ENCODE data around the gene LAMC3.

The LAMC3 gene

GRCh38 chr9:130963337-130963908 is 45.6 kb upstream of the LAMC3 start:
- no peak for DNase-seq (ENCODE audit: extremely low spot score)
- POLR2A ChIA-PET: interaction anchor here (0.6 kb wide), 1 partner anchor 15 kb away, joined by 3 read pairs; no protein-coding TSS in a partner anchor
- no peak for TF ChIP-seq ZNF384 (IDR thresholded peaks at IDR 0.05)
- TF ChIP-seq NFRKB (IDR thresholded peaks at IDR 0.05): no peak
- TF ChIP-seq SP1 (IDR thresholded peaks at IDR 0.05): no peak
- no peak for TF ChIP-seq PKNOX1 (IDR thresholded peaks at IDR 0.05)
- TF ChIP-seq LEF1 (IDR thresholded peaks at IDR 0.05; ENCODE audit: borderline replicate concordance): no peak
- no peak for TF ChIP-seq FOXM1 (IDR thresholded peaks at IDR 0.05; ENCODE audit: borderline replicate concordance)
- no peak for TF ChIP-seq HDGF (IDR thresholded peaks at IDR 0.05; ENCODE audit: borderline replicate concordance)
- no peak for TF ChIP-seq FOXA1 (IDR thresholded peaks at IDR 0.05)
- TF ChIP-seq BHLHE40 (IDR thresholded peaks at IDR 0.05; ENCODE audit: borderline replicate concordance): no peak
- TF ChIP-seq ARNT (IDR thresholded peaks at IDR 0.05): no peak
- CTCF ChIA-PET: no interaction called here

GRCh38 chr9:130963916-130964315 is 45.1 kb upstream of the LAMC3 start:
- POLR2A ChIA-PET: interaction anchor here (0.6 kb wide), 1 partner anchor 14 kb away, joined by 3 read pairs; no protein-coding TSS in a partner anchor

DNA sequence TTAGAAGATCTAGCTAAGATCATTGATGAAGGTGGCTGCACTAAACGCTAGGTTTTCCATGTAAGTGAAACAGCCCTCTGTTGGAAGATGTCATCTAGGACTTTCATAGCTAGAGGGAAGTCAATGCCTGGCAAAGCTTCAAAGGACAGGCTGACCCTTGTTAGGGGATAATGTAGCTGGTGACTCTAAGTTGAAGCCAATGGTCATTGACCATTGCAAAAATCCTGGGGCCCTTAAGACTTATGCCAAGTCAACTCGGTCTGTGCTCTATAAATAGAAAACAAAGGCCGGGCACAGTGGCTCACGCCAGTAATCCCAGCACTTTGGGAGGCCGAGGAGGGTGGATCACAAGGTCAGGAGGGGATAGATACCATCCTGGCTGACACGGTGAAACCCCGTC is 43.3 kb upstream of the LAMC3 start:
- TF ChIP-seq FOXK2 (IDR thresholded peaks at IDR 0.05): no peak
- TF ChIP-seq CTBP1 (IDR thresholded peaks at IDR 0.05; ENCODE audit: borderline replicate concordance): no peak
- TF ChIP-seq SUZ12 (IDR thresholded peaks at IDR 0.05): no peak
- no peak for TF ChIP-seq LEF1 (IDR thresholded peaks at IDR 0.05; ENCODE audit: borderline replicate concordance)
- TF ChIP-seq TARDBP (IDR thresholded peaks at IDR 0.05): no peak
- no peak for TF ChIP-seq BHLHE40 (IDR thresholded peaks at IDR 0.05; ENCODE audit: borderline replicate concordance)
- no peak for TF ChIP-seq SP1 (IDR thresholded peaks at IDR 0.05)
- ChIA-PET CTCF (interaction anchor here (0.6 to 1.5 kb wide), 3 partner anchors 33 to 376 kb away, joined by 4 to 6 read pairs (median 5); no protein-coding TSS in a partner anchor), POLR2A (no interaction called here)
- DNase-seq (ENCODE audit: extremely low spot score): no peak

More at GRCh38 chr9:130963916-130964315, 45.1 kb upstream of the LAMC3 start:
- DNase-seq (ENCODE audit: extremely low spot score): no peak
- CTCF ChIA-PET: no interaction called here
- no peak for TF ChIP-seq SP1 (IDR thresholded peaks at IDR 0.05)
- TF ChIP-seq CTBP1 (IDR thresholded peaks at IDR 0.05; ENCODE audit: borderline replicate concordance): no peak
- TF ChIP-seq FOXA1 (IDR thresholded peaks at IDR 0.05): no peak

- no peak for TF ChIP-seq NFRKB (IDR thresholded peaks at IDR 0.05)
- TF ChIP-seq BHLHE40 (IDR thresholded peaks at IDR 0.05; ENCODE audit: borderline replicate concordance): no peak
- TF ChIP-seq LEF1 (IDR thresholded peaks at IDR 0.05; ENCODE audit: borderline replicate concordance): no peak
- no peak for TF ChIP-seq ELF4 (IDR thresholded peaks at IDR 0.05)
- no peak for TF ChIP-seq CTBP1 (IDR thresholded peaks at IDR 0.05; ENCODE audit: borderline replicate concordance)
- no peak for TF ChIP-seq TARDBP (IDR thresholded peaks at IDR 0.05)
- TF ChIP-seq HDGF (IDR thresholded peaks at IDR 0.05; ENCODE audit: borderline replicate concordance): no peak
- TF ChIP-seq SUZ12 (IDR thresholded peaks at IDR 0.05): no peak
- TF ChIP-seq FOXM1 (IDR thresholded peaks at IDR 0.05; ENCODE audit: borderline replicate concordance): no peak
- TF ChIP-seq ARNT (IDR thresholded peaks at IDR 0.05): no peak
- TF ChIP-seq SP1 (IDR thresholded peaks at IDR 0.05): no peak
- TF ChIP-seq PKNOX1 (IDR thresholded peaks at IDR 0.05): no peak
- TF ChIP-seq FOXA1 (IDR thresholded peaks at IDR 0.05): no peak
- TF ChIP-seq ZNF384 (IDR thresholded peaks at IDR 0.05): no peak
- TF ChIP-seq FOXK2 (IDR thresholded peaks at IDR 0.05): no peak
- no peak for TF ChIP-seq L3MBTL2 (conservative IDR thresholded peaks at IDR 0.05)
- CTCF ChIA-PET: no interaction called here
- no peak for DNase-seq (ENCODE audit: extremely low spot score)
- POLR2A ChIA-PET: no interaction called here
These were observed 38.9 kb upstream of the LAMC3 start for GRCh38 chr9:130970052-130970451.

GRCh38 chr9:130970855-130971254 is 38.1 kb upstream of the LAMC3 start:
- TF ChIP-seq PKNOX1 (IDR thresholded peaks at IDR 0.05): no peak
- no peak for TF ChIP-seq SUZ12 (IDR thresholded peaks at IDR 0.05)
- TF ChIP-seq L3MBTL2 (conservative IDR thresholded peaks at IDR 0.05): no peak
- TF ChIP-seq FOXM1 (IDR thresholded peaks at IDR 0.05; ENCODE audit: borderline replicate concordance): no peak
- TF ChIP-seq FOXK2 (IDR thresholded peaks at IDR 0.05): no peak
- no peak for TF ChIP-seq TARDBP (IDR thresholded peaks at IDR 0.05)
- no peak for TF ChIP-seq ARNT (IDR thresholded peaks at IDR 0.05)
- no peak for TF ChIP-seq BHLHE40 (IDR thresholded peaks at IDR 0.05; ENCODE audit: borderline replicate concordance)
- no peak for TF ChIP-seq CTBP1 (IDR thresholded peaks at IDR 0.05; ENCODE audit: borderline replicate concordance)
- no peak for TF ChIP-seq SP1 (IDR thresholded peaks at IDR 0.05)
- no peak for TF ChIP-seq LEF1 (IDR thresholded peaks at IDR 0.05; ENCODE audit: borderline replicate concordance)
- no peak for TF ChIP-seq FOXA1 (IDR thresholded peaks at IDR 0.05)
- TF ChIP-seq HDGF (IDR thresholded peaks at IDR 0.05; ENCODE audit: borderline replicate concordance): no peak
- TF ChIP-seq NFRKB (IDR thresholded peaks at IDR 0.05): no peak
- no peak for TF ChIP-seq ELF4 (IDR thresholded peaks at IDR 0.05)
- no peak for TF ChIP-seq ZNF384 (IDR thresholded peaks at IDR 0.05)
- CTCF ChIA-PET: no interaction called here
- POLR2A ChIA-PET: no interaction called here
- no peak for DNase-seq (ENCODE audit: extremely low spot score)

GRCh38 chr9:130971294-130971849 is 37.6 kb upstream of the LAMC3 start:
- no peak for DNase-seq (ENCODE audit: extremely low spot score)
- TF ChIP-seq FOXA1 (IDR thresholded peaks at IDR 0.05): no peak
- TF ChIP-seq ARNT (IDR thresholded peaks at IDR 0.05): no peak
- TF ChIP-seq FOXK2 (IDR thresholded peaks at IDR 0.05): no peak
- no peak for TF ChIP-seq LEF1 (IDR thresholded peaks at IDR 0.05; ENCODE audit: borderline replicate concordance)
- no peak for TF ChIP-seq BHLHE40 (IDR thresholded peaks at IDR 0.05; ENCODE audit: borderline replicate concordance)
- TF ChIP-seq ELF4 (IDR thresholded peaks at IDR 0.05): no peak
- no peak for TF ChIP-seq CTBP1 (IDR thresholded peaks at IDR 0.05; ENCODE audit: borderline replicate concordance)
- no peak for TF ChIP-seq ZNF384 (IDR thresholded peaks at IDR 0.05)
- TF ChIP-seq L3MBTL2 (conservative IDR thresholded peaks at IDR 0.05): no peak
- ChIA-PET CTCF (no interaction called here), POLR2A (no interaction called here)

Data from HEK293T (cell line).